C4-2B (cell line): ENCODE results near the gene DDX42.
A peak's percentile ranks its signal among the peaks of the same experiment; 100 is the strongest.

Experiments used
- ZFX ChIP-seq: fragments of 450-650 bp; IDR thresholded peaks from 2 replicates; pipeline ENCODE4 v1.6.1; 2017
- TF ChIP-seq, protein P1 (sequence below): fragments of 450-650 bp; conservative IDR thresholded peaks from 2 replicates; pipeline ENCODE4 v1.5.1; 2017; ENCODE audit warnings: mild to moderate bottlenecking

DNA sequence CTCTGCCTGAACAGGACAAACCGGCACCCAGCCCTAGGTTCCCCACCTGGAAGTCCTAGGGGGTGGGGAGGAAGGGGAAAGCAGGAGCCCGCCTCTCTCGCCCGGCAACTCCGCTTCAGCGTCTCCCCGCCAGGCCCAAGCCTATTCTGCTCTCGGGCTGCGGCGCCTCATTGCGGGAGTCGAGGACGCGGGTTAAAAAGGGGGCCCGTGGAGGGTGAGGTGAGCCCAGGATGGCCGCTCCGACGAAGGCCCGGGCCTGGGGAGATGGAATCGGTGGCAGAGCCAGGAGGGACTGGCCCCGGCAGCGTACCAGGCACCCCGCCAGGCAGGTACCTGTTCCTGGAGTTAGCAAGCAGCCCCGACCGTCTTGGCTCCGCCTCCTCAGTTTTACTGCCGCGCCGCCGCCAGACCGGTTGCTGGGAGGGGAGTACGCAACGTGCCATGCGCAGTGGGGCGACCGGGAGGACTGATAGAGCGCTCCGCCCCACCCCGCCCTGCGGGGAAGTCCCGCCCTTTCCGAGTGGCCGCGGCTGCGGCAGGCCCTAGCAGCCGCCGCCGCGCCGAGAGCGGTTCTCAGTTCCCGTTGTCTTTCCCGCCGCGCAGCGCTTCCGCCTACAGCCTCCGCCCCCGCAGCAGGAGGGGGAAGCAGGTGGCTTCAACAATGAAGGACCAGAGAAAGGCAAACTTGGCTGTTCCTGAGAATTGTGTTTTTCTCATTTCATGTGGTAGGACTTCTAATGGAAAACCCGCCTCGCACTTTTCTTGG is 32.4 kb upstream of the DDX42 start, which contains the start of gene STRADA:
- TF ChIP-seq, protein P1, sequence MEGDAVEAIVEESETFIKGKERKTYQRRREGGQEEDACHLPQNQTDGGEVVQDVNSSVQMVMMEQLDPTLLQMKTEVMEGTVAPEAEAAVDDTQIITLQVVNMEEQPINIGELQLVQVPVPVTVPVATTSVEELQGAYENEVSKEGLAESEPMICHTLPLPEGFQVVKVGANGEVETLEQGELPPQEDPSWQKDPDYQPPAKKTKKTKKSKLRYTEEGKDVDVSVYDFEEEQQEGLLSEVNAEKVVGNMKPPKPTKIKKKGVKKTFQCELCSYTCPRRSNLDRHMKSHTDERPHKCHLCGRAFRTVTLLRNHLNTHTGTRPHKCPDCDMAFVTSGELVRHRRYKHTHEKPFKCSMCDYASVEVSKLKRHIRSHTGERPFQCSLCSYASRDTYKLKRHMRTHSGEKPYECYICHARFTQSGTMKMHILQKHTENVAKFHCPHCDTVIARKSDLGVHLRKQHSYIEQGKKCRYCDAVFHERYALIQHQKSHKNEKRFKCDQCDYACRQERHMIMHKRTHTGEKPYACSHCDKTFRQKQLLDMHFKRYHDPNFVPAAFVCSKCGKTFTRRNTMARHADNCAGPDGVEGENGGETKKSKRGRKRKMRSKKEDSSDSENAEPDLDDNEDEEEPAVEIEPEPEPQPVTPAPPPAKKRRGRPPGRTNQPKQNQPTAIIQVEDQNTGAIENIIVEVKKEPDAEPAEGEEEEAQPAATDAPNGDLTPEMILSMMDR = no peak
- peak; percentile 80; the same call in 1 of the 2 replicates for TF ChIP-seq ZFX
